EL (cell line): ENCODE measurements around the gene TOX4.
"Not testable (repeated sequence)": the region's sequence is repeated elsewhere in the genome, so short reads cannot be mapped to it uniquely, and the experiment has no call there.

Experiments
- DNase-seq: peaks from one replicate; pipeline ENCODE4 v3.0.0-alpha.2; 2016

Gene TOX4

DNA sequence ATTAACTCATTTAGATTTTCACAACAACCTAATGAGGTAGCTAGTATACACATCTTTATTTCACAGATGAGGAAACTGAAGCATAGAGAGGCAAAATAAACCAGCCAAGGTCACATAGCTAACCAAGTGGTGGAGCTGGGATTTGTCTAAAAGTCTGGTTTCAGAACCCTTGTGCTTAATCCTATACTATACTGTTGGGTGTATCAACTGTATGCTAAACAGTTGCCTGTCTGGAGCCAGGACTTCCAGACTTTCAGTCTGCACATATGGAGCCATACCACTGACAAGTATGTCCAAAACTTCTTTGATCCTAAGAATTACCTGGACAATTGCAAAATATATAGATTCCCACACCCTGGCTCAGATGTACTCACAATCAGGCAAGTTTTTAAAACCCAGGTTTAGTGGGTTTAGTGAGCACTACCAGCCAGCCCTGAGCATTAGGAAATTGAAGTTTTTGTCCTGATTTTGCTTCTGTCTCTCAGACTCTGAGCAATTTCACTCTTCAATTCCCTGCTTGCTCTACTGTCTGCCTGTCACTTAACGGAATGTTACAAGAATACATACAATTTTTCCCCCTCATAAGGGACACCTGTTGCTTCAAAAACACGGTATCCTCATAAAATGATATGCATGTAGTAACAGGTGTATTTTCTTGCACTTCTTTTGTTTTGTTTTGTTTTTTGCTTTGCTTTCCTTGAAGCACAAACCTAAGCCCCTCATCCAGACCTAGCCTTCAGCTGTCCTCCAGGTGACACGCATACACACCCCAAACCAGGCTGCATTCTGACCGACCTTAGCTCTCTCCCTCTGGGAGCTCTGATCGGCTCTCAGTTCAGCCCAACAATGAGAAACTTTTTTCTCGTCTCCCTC lies 58.8 kb downstream of the TOX4 start:
- DNase-seq, result no peak

GRCh38 chr14:21536418-21537089 lies 59.6 kb downstream of the TOX4 start:
- DNase-seq, result no peak

GRCh38 chr14:21537090-21537424 lies 60.1 kb downstream of the TOX4 start:
- DNase-seq, result no peak

GRCh38 chr14:21539189-21539940 lies 62.4 kb downstream of the TOX4 start:
- DNase-seq, result no peak

DNA sequence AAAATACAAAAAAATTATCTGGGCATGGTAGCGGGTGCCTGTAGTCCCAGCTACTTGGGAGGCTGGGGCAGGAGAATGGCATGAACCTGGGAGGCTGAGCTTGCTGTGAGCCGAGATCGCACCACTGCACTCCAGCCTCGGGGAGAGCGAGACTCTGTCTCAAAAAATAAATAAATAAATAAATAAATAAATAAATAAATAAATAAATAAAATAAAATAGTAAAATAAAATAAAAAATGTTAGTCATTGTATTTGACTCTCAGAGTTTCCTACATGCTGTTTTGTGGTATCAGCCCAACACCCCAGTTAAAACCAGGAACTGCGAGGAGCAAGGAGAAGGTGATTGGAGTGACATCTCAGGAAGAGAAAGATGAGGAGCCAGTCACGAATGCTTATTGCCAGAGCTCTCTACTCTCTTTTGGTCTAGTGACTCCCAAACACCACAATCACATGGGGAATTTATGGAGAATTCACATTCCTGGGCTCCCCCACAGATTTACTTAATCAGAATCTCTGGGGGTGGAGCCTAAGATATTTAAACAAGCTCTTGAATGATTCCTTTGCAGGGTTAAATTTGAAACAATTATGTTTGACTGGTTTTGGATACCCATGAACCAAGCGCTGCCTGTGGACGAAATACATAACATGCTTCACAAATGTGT lies 64.5 kb downstream of the TOX4 start:
- no peak for DNase-seq

GRCh38 chr14:21543521-21543960 lies 66.5 kb downstream of the TOX4 start:
- no peak for DNase-seq

DNA sequence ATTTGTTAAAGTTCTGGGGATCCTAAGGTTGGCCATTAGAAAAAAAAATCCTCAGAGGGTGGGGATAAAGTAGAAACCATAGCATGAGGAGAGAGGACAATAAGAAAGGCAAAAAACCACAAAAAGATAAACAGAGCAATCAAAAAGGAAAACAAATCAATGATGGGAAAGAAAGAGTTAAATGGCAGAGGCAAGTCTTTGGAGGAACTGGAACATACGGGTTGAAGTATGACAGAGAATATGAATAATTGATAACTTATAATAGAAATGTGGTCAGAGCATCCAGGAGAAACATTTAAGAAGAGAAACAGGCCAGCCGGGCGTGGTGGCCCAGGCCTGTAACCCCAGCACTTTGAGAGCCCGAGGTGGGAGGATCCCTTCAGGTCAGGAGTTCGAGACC lies 67.0 kb downstream of the TOX4 start:
- DNase-seq, result no peak

DNA sequence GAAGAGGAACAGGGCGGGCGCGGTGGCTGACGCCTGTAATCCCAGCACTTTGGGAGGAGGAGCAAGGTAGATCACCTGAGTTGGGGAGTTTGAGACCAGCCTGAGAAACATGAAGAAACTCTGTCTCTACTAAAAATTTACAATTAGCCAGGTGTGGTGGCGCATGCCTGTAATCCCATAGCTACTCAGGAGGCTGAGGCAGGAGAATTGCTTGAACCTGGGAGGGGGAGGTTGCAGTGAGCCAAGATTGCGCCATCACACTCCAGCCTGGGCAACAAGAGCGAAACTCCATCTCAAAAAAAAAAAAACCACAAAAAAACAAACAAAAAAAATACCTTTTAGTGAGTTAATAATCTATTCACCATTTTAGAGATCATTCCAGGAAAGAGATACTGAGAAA lies 67.6 kb downstream of the TOX4 start:
- not testable (repeated sequence) for DNase-seq
